H1 (cell line): ENCODE data around the gene MKLN1. TPM values are rescaled to one million over a fixed set of nuclear protein-coding genes. Genes with fewer than 3 reads are reported as not detected.

Source experiments
- ATF2 ChIP-seq: IDR thresholded peaks from 2 replicates; pipeline ENCODE4 v1.6.1; 2012; ENCODE audit warnings: low read length, inconsistent platforms
- HDAC6 ChIP-seq: IDR thresholded peaks from one replicate; pipeline ENCODE4 v1.7.1; 2012; ENCODE audit warnings: low read depth, mild to moderate bottlenecking, inconsistent platforms, low read length, moderate library complexity
- polyA plus RNA-seq, 7 experiments: library from polyadenylated mRNA; depleted of rRNA in 3 of 7; stranded (reverse) in 5 of 7; unstranded in 2 of 7; fragments of >200 nt in 5 of 7; fragments of 200-250 nt in 2 of 7; gene quantifications; 1 replicate in 5 of 7; 2 replicates in 1 of 7; 4 replicates in 1 of 7; pipeline versions ENCODE4 v1.2.1 to v1.2.3, GENCODE V29; 2011 to 2013; ENCODE audit warnings: missing spikeins in 2 of 7, mixed read lengths in 2 of 7
- total RNA-seq: library from RNA; stranded (reverse); fragmentation: NEBNext Ultra II Directional; extraction: Animal tissue kit (Norgen Biotek cat#: 25700); gene quantifications from 2 replicates; pipeline ENCODE4 v1.2.1, GENCODE V29; 2021

Gene MKLN1
- total and polyA plus RNA-seq, 2 of the 8 experiments (the other 6 are each of a cell fraction or from before 2014, with no cell fraction given), result 22.3 to 50.9 TPM

DNA sequence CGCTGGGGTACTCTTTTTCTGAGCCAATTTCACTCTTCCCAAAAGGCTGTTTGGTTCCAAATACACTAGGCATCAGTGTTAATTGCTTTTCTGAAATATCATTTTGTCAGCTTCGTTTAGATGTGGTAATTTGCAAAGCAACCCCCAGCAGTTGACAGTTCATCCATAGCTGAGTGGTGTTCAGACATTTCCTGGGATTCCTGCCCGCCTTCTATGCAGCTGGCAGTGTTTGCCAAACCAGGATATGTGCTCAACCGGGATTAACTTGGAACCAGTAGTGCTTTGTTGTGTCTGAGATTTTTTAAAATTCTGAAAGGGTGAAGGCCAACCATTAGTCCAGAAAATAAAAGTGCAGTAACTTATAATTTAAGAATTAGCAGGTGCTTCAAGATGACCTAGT, 25.2 kb upstream of the MKLN1 start (continued):
- TF ChIP-seq ATF2 (no peak), HDAC6 (no peak)
- TF ChIP-seq, all 59 proteins: peak for 0
